Stimulated activated naive CD8-positive, alpha-beta T cell treated with anti-CD3 and anti-CD28 coated beads, Interleukin-15, Interleukin-2, amounts not matched to agents 100 ng/mL and 50 ng/mL, for 24 hours (primary cell): ENCODE measurements around the gene HHATL.

Source experiments
- H3K27ac Mint-ChIP-seq: one replicate; pipeline ENCODE4 v1.8.0; 2021; ENCODE audit warnings: mild to moderate bottlenecking, mixed read lengths
- H3K27me3 Mint-ChIP-seq: one replicate; pipeline ENCODE4 v1.8.0; 2021; ENCODE audit warnings: mixed read lengths
- H3K36me3 Mint-ChIP-seq: one replicate; pipeline ENCODE4 v1.8.0; 2021; ENCODE audit warnings: low read depth, mixed read lengths
- H3K4me1 Mint-ChIP-seq: one replicate; pipeline ENCODE4 v1.8.0; 2021; ENCODE audit warnings: low read depth, mixed read lengths
- H3K4me3 Mint-ChIP-seq: one replicate; pipeline ENCODE4 v1.8.0; 2021; ENCODE audit warnings: mild to moderate bottlenecking, mixed read lengths
- H3K9me3 Mint-ChIP-seq: one replicate; pipeline ENCODE4 v1.8.0; 2021; ENCODE audit warnings: mixed read lengths

HHATL gene

DNA sequence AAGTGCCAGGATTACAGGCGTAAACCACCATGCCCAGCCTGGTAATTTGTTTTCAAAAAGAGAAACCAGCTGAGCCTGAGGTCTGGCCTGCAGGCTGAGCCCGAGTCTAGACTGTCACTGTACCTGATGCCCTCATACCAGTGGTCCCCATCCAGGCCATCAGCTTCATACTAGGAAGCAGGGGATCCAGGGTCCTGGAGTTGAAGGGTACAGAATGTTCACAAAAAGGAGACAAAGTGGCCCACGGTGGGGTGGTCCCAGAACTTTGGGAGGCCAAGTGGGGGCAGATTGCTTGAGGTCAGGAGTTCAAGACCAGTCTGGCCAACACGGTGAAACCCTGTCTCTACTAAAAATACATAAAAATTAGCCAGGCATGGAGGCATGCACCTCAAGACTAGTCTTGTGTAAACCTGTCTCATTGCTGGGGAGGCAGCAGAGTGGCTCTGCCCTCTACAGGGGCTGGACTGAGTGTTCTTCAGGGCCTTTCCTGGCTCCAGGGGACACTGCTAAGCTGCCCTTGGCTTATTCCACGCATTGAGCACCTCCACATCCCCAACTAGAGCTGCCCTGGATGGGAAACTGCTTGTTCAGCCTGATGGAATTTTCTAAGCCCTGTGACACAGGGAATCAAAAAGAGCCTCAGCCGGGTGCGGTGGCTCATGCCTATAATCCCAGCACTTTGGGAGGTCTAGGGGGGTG is 7.9 kb upstream of the HHATL start:
- Mint-ChIP-seq H3K27ac (no peak overlapping the region), H3K36me3 (no peaks in the 10 kb centered on the region), H3K27me3 (no peaks in the 10 kb centered on the region)

DNA sequence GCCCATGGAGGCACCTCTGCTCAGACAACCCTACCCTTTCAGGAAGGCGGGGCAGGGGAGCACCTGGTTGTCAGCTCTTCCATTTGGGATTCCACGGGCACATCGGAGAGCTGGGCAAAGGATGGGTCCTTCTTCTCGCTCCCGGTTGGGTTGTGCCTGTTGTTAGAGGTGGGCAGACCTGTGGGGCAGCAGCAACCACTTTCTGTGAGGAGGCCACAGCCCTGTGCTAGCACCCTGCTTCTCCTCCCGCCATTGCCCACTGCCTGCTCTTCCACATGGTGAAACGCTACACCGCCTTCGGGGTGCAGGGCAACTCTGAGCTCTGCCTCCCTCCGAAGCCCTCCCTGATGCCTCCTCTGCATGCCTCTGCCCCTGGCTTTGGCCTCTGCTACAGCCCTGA is 7.0 kb upstream of the HHATL start:
- Mint-ChIP-seq H3K27me3 (no peaks in the 10 kb centered on the region), H3K4me3 (no peak overlapping the region), H3K27ac (no peak overlapping the region)

More for the DNA sequence above, 7.9 kb upstream of the HHATL start:
- Mint-ChIP-seq H3K4me3 (no peak overlapping the region), H3K4me1 (no peaks in the 10 kb centered on the region), H3K9me3 (no peaks in the 10 kb centered on the region)

DNA sequence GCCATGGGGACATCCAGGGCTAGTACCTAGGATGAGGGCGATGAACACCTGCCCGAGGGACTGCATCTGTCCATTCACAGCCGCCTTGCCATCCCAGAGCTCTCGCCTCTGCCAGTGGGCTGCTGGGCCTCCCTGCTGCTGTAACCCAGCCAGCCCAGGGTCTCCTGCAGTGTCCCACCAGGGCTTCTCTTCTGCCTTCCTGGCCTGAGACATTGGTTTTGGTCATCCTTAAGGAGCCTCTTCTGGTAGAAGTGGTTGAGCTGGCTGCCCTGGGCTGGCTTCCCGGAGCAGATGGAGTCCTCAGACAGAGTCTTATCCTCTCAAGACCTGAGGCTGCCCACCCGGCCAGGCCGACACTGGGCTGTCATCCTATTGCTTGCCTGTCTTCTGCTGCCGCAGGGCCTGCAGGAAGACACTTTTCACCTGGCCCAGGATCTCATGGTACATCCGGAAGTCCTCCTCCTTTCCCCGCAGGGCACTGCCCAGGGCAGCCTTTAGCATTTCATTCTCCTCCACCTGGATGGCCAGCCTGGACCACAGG is 6.1 kb upstream of the HHATL start:
- no peaks in the 10 kb centered on the region for H3K36me3 Mint-ChIP-seq
- no peaks in the 10 kb centered on the region for H3K9me3 Mint-ChIP-seq
- no peak overlapping the region for H3K27ac Mint-ChIP-seq
- no peak overlapping the region for H3K4me3 Mint-ChIP-seq
- no peaks in the 10 kb centered on the region for H3K4me1 Mint-ChIP-seq
- no peaks in the 10 kb centered on the region for H3K27me3 Mint-ChIP-seq

More for the DNA sequence above, 7.0 kb upstream of the HHATL start:
- Mint-ChIP-seq H3K4me1 (no peaks in the 10 kb centered on the region), H3K9me3 (no peaks in the 10 kb centered on the region), H3K36me3 (no peaks in the 10 kb centered on the region)

DNA sequence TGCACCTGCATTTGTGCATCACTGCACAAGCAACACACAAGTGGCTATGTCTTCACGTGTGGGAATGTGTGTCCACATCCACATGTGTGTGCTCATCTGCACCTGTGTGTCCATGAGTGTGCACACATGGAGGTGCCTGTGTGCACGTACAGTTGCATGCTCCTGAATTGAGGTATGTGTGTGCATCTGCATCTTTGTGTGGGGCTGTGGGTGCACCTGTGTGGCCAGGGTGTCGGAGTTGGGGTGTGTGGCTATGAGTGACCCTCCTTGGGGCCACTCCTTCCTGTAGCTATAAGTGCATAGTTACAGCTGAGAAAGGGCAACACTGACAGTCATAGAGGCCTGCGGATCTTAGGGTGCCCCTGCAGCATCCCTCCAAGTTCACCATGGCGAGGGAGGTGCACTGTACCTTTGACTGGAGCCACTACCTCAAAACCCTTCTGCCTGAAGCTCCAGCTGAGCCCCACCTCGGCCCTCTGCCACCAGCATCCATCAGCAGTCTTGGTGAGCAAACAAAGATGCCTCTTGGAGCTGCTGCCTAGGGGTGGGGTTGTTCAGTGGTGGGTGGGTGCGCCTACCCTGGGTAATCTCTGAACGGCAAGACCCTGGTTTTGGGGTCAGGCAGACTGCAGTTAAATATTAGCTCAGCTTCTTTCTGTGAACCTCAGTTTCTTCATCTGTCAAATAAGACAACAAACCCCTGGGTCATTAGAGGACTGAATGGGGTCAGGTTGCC is 5.2 kb upstream of the HHATL start:
- Mint-ChIP-seq H3K36me3 (no peaks in the 10 kb centered on the region), H3K4me1 (no peaks in the 10 kb centered on the region), H3K4me3 (no peak overlapping the region), H3K9me3 (no peaks in the 10 kb centered on the region), H3K27ac (no peak overlapping the region), H3K27me3 (no peaks in the 10 kb centered on the region)

DNA sequence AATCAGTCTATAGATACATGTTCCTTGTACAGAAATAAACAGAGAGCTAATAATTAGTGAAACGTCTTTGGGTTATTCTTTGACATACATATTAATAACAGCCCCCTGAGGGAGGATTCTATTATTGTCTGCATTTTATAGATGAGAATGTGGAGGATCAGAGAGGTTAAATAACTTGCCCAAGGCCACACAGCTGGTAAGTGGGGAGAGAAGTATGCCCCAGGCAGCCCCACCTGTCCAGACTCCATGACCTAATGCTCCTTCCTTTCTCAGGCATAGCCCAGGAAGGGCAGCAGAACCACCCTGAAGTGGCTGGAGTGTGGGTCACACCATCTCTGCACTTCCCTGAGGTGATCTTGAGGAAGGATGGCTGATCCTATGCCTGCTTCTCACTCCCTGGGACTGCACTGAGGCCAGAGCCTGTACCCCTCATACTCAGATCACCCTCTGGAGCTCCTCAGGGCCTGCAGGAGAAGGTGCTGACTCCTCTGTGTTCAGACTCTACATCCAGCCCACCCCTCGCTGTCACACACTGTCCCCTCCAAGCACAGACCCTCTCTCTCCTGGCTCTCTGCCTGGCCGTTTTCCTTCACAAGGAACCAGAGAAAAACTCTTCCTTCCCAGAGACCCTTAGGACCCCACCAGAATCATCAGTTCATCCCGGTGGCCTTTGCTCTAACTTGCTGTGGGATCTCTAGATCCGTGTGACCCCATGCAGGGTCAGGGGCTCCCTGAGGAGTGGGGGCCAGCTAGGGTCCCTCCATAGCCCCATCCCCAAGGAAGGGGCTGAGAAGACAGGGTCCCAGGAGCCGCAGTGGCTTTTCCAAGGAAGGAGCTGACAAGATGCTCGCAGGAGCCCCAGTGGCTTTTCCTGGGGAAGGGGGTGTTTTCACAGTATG is 4.4 kb upstream of the HHATL start:
- Mint-ChIP-seq H3K4me3 (no peak overlapping the region), H3K4me1 (no peaks in the 10 kb centered on the region), H3K27me3 (no peaks in the 10 kb centered on the region), H3K36me3 (no peaks in the 10 kb centered on the region), H3K27ac (no peak overlapping the region), H3K9me3 (no peaks in the 10 kb centered on the region)

DNA sequence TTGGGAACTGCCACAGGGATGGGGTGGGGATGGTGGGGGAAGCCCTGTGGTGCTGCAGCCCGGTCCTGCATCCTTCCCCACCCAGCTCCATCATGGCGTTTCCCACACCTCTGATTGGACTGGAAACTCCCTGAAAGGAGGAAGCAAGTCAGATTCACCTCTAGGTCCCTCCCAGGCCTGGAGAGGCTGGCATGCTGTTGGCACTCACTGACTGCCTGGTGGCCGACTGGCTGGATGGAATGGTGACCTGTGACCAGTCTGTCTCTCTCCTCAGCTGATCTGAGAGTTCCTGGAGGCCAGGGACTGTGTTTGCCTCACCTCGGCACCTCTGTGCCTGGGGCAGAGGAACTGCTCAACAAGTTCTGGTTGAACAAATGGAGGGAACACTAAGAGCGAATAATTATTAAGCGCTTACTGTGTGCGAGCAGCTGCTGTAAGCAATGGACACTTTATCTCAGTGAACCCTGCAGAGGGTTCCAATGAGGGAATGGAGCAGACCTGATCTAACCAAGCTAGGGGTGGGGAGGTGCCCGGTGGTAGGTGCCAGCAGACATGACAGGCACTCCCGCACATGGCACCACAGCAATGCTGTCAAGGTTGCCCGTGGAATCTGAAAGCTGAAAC is 3.5 kb upstream of the HHATL start:
- H3K4me3 Mint-ChIP-seq = no peak overlapping the region
- H3K9me3 Mint-ChIP-seq = no peaks in the 10 kb centered on the region
- no peaks in the 10 kb centered on the region for H3K36me3 Mint-ChIP-seq
- no peaks in the 10 kb centered on the region for H3K4me1 Mint-ChIP-seq
- no peak overlapping the region for H3K27ac Mint-ChIP-seq
- peaks cover 2% of the 10 kb centered on the region for H3K27me3 Mint-ChIP-seq

DNA sequence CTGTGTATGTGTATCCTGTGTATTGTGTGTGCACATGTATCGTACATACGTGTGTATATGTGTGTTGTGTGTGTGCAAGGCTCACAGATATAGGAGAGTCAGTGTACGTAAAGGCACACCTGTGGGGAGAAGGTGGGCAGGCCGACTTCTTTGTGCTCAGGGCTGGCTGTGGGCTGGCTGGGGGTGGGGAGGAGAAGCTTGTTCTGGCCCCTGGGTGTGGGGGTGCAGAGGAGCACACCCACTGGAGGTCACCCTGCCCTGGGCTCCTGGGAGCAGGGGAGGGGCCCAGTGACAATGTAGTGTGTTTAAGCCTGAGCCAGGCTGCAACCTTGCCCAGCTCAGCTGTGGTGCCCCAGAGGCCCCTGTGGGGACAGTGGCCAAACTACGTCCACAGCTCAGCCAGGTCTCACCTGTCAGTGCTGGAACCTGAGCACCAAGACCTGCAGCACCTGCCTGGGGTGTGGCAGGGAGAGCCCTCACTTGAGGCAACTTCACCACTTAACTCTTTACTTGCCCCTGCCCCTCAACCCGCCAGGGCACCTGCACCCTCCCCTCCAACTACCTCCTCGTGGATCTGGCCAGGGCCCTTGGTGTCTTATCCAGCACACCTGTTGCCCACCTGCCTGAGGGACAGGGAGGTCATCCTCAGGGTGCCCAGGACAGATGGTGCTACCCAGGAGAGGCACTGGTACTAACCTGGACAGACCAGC is 2.6 kb upstream of the HHATL start:
- Mint-ChIP-seq H3K4me3 (no peak overlapping the region), H3K27ac (no peak overlapping the region), H3K27me3 (peaks cover 3% of the 10 kb centered on the region), H3K36me3 (no peaks in the 10 kb centered on the region), H3K9me3 (no peaks in the 10 kb centered on the region), H3K4me1 (no peaks in the 10 kb centered on the region)

DNA sequence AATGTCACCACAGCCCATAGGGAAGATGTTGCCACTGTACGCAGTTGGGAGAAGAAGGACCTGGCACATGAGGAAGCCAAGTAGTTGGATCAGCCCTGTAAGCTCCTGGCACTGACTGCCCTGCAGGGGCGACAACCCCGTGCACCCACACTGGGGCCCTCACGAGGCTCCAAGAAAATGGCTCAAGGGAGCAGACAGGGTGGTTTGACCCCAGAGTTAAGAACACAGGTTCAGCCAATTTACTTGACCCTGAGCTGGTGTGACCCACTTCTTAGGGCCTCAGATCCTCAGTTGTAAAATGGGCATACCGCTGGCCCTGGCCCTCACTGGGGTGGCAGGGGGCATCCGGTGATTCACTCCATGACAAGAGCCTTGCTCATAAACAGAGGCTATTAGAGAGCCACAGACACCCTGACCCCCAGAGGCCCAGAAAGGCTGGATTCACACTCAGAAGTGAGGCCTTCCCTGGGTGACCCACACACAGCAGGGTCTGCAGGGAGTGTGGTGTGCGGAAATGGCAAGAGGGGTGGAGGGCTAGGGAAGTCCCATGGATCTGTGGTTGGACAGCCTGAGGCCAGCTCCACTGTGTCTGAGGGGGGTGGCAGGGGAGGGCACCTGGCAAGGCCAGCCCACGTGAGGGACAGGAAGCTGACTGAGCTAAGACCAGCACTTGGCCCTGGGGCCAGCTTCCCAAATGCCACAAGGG is 1.7 kb upstream of the HHATL start:
- no peaks in the 10 kb centered on the region for H3K36me3 Mint-ChIP-seq
- H3K9me3 Mint-ChIP-seq = no peaks in the 10 kb centered on the region
- no peak overlapping the region for H3K27ac Mint-ChIP-seq
- H3K4me1 Mint-ChIP-seq = no peaks in the 10 kb centered on the region
- H3K4me3 Mint-ChIP-seq = no peak overlapping the region
- peaks cover 3% of the 10 kb centered on the region for H3K27me3 Mint-ChIP-seq

DNA sequence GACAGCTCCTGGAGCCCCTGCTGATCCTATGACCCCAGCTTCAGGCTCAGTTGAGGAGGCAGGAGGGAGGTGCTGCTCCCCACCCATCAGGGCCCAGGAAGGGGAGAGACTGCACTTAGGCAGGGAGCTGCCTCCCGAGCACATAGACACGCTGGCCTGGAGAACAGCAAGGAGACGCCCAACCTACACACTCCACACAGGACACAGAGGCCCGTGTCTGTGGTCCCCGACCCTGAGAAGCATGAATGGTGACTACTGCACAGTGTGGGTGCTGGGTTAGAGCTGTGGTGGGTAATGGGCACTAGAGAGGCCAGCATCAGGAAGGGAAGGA is 1.1 kb upstream of the HHATL start:
- Mint-ChIP-seq H3K27me3 (peaks cover 3% of the 10 kb centered on the region), H3K27ac (no peak overlapping the region), H3K36me3 (no peaks in the 10 kb centered on the region), H3K4me3 (no peak overlapping the region), H3K9me3 (no peaks in the 10 kb centered on the region), H3K4me1 (peaks cover 4% of the 10 kb centered on the region)

DNA sequence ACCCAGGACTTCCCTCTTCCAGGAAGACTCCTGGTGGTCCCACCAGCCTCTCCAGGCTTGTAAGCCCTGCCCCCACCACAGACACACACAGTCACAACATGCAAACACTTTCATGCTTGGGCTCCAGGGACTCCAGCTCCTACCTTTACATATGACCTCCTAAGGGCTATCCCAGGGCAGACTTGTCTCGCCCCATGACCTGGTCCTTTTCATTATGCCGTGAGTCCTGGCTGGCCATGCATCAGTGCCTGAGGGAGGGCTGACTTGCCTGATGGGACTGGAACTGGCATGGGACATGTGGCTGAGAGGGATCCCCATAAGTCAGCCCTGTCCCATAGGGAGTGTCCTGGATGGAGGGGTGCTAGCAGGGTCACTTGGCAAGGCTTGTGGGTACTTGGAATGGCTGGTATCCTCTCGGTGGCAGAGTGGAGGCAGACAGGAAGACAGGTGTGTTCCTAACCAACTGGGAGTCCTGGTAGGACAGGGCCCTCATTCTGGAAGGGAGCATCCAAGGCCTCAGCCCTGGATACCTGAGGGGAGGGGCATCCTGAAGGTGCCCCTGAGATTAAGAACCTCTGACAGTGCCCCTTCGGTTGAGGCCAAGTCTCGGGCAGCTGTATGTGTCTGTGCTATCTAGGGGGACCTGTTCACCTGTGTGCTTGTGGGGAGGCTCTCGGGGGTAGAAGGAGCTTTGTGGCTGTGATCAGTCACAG is 540 bp upstream of the HHATL start:
- Mint-ChIP-seq H3K9me3 (no peaks in the 10 kb centered on the region), H3K27ac (no peak overlapping the region), H3K4me1 (peaks cover 6% of the 10 kb centered on the region), H3K4me3 (no peak overlapping the region), H3K27me3 (peaks cover 3% of the 10 kb centered on the region), H3K36me3 (no peaks in the 10 kb centered on the region)

DNA sequence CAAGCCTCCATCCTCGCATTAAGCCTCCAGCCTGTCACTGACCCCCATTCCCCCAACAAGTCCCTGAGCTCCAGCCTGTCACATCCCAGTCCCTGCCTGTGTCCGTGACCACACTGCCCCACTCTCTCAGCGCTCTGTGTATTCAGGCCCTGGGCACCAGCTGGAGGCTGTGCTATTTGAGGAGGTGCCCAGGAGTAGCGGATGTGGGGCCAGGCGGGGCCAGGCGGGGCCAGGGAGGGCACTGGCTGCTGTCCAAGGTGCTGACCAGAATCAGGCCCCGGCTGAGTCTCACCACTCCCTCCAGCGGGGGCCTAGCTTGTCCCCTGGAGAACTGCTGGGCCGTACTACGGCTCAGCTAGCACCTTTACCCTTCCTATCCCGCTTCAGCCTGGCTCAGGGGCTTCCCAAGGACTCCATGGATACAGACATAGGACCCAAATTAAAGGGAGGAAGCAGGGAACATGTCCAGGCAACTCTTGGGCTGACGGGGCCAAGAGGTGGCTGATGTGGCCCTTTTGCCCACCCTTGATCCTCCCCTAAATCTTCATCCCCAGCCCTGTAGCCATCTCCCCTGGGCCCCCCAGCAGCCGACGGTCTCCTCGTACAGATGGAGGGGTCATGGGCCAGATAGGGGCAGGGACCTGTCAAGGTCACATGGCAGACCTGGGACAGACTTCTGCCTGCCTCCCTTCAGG is 1.1 kb downstream of the HHATL start:
- Mint-ChIP-seq H3K27me3 (peaks cover 3% of the 10 kb centered on the region), H3K4me3 (no peak overlapping the region), H3K4me1 (peaks cover 6% of the 10 kb centered on the region), H3K27ac (no peak overlapping the region), H3K36me3 (no peaks in the 10 kb centered on the region), H3K9me3 (no peaks in the 10 kb centered on the region)

DNA sequence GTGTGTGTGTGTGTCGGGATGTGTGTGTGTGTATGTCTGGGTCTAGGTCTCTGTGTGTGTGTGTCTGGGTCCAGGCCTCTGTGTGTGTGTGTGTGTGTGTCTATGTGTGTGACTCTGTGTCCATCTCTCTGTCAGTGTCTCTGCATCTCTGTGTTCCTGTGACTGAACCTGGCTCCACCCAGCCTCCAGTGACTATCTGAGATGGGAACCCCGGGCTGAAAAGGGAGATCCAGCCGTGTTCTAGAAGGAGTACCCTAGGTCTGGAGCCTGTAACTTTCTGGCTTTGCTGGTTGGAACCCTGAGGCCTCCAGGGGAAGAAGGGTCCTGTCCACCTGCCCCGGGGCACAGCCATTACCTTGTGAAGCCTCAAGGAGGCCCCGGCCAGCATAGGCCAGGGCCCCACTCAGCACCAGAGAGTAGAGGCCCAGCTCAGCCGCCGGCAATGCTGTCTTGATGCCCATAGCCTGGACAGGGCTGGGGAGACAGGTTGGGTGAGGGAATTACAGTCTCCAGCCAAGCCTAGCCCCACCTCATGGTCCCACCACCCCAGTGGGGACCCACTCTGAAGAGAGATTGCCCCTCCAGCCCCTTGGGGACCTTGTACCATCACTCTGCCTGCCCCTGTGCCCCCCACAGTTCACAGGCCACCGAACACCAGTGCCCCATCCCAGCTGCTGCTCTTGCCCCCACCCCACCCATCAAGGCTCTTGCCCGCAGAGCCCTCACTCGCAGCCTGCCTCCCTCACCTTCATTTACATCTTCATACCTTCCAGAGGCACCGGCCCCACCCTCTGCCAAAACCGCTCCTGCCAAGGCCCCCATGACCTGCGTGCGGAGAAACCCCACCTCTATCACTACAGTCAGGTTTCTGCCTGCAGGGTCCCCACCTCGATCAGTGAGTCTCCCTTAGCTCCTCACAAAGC is 2.0 kb downstream of the HHATL start:
- H3K36me3 Mint-ChIP-seq = no peaks in the 10 kb centered on the region
- no peak overlapping the region for H3K27ac Mint-ChIP-seq
- no peak overlapping the region for H3K4me3 Mint-ChIP-seq
- H3K4me1 Mint-ChIP-seq = peaks cover 6% of the 10 kb centered on the region
- peaks cover 3% of the 10 kb centered on the region for H3K27me3 Mint-ChIP-seq
- H3K9me3 Mint-ChIP-seq = no peaks in the 10 kb centered on the region
